Skeletal muscle cell (primary cell): ENCODE results near the gene TMPRSS9.
"Not testable (repeated sequence)": the region's sequence is repeated elsewhere in the genome, so short reads cannot be mapped to it uniquely, and the experiment has no call there.

Experiments
- DNase-seq: peaks from one replicate; pipeline ENCODE4 v3.0.0-alpha.2; 2010; ENCODE audit warnings: low read depth
- H3K4me3 ChIP-seq: 2 replicates; pipeline ENCODE4 v1.5.1; 2011; ENCODE audit warnings: low read depth, mild to moderate bottlenecking, control low read depth, low read length, moderate library complexity

Gene TMPRSS9

DNA sequence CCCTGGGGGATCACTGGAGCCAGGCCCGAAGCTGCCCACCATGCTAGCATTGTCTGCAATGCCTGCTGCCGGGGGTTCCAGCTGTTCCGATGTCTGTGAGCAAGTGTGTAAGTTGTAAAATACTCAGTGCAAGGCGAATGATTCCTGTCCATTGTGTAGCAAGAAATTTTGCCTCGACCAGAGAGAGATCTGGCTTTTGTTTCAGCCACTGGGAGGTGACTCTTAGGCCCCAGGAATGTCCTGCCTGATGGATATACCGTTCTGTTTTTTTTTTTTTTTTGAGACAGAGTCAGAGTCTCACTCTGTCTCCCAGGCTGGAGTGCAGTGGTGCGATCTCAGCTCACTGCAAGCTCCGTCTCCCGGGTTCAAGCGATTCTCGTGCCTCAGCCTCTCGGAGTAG, 108.5 kb downstream of the TMPRSS9 start:
- DNase-seq, result no peak
- H3K4me3 ChIP-seq, result no peak overlapping the region

DNA sequence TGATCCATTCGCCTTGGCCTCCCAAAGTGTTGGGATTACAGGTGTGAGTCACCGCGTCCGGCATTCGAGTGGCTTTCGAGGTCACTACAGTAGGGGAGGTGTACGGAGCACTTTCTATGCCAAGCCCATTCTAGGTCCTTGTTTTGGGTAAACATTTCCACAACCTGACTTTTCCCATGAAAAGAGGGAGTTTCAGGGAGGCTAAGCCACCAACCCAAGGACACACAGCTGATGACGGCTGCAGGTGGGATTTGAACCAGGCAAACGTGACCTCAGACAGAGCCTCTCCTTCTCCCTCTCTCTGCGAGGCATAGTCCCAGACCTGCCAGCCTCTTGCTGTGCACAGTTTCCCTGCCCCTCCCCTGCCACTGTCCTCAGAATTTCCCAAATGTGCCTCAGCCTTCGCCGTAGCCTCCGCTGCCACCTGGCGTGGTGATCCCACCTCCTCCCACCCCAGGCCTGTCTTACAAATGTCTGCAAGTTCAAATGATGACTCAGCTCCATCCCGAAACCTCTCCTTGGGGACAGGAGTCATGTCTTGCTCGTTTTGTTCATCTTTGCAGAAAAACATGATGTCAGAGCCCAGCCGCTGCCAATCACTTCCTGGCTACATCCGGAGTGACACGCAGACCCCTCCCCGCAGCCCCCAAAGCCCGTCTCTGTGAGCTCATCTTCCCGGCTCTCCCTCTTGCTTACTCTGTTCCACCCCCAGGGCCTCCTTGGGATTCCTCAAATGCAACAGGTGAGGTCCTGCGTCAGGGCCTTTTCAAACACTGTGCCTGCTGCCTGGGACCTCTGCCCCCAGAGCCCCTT, 109.2 kb downstream of the TMPRSS9 start:
- no peak overlapping the region for H3K4me3 ChIP-seq
- DNase-seq, result peak; percentile 87

DNA sequence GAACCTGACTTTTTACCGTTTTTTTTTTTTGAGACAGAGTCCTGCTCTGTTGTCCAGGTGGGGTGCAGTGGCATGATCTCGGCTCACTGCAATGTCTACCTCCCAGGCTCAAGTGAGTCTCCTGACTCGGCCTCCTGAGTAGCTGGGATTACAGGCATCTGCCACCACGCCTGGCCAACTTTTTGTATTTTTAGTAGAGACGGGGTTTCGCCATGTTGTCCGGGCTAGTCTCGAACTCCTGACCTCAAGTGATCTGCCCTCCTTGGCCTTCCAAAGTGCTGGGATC, 109.8 kb downstream of the TMPRSS9 start:
- not testable (repeated sequence) for H3K4me3 ChIP-seq, DNase-seq

DNA sequence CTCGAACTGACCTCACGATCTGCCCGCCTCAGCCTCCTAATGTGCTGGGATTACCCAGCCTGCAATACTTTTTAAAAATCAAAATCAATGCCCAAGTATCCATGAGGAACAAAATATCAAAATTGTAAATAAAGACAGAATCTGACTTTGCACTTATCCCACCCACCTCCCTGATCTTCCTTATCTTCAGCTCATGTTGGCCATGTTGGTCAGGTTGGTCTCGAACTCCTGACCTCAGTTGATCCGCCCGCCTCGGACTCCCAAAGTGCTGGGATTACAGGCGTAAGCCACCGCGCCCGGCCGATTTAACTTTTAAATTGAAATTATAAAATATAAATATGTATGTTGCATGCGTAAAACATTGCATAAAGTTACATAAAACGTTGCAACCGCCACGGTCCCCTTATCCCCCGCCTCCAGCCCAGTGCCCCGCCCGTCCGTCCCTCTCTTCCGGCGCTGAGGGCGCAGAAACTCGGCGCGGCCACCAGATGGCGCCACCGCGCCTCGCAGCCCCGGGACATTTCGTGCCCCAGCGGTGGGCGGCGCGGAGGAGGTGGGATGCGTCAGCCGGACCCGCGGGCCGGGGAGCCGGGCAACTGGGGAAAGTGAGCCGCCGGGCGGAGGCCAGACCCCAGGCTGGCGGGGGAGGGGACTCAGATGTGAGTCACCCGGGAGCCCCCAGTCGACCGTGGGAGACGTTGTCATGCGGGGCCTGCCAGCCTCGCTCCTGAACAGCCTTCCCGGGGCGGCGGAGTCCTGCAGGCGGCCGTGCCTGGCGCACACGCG, 114.4 kb downstream of the TMPRSS9 start:
- peak overlapping the region; percentile 97 for H3K4me3 ChIP-seq
- peak; percentile 83 for DNase-seq

DNA sequence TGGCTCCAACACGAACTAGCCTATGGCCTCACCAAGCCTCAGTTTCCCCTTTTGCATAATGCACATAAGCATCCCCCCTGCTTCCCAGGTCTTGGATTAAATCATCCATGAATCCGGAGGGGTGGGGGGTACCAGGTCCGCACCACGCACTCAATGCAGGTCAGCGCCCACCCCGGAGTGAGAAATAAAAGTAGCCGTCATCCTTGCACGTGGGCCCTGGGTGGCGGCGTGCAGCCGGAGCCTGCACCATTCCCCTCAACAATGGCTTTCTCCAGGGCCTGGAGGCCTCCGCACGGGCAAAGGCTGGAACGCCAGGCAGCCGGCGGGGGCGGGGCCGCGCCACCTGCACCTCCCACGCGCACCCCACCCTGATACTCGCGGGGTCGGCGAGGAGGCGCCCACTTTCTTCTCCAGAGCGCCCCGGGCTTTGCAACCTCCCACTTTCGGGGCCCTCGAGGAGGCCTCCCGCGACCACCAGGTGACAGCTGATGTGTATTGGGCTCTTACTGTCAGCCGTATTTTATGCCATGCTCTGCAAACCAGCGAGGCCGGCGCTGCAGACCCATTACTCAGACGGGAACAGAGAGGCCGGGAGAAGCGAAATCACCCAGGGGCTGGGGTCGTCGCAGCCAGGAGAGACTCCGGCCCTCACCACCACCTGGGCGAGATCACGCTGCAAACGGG, 115.1 kb downstream of the TMPRSS9 start:
- DNase-seq, result no peak

More for the DNA sequence above, 115.1 kb downstream of the TMPRSS9 start:
- H3K4me3 ChIP-seq, result peak overlapping the region; percentile 97
